GM23338 (cell line): ENCODE data around the gene WSCD2. TPM values are rescaled to one million over a fixed set of nuclear protein-coding genes. Genes with fewer than 3 reads are reported as not detected.

ENCODE experiments used
- ATAC-seq: fragments of 200-7000 bp; cut with Tn5 transposase; 3 replicates; pipeline ENCODE4 v1.9.1; 2020
- DNase-seq: peaks from one replicate; pipeline ENCODE4 v3.0.0-alpha.2; 2015; ENCODE audit warnings: low spot score
- H2AFZ ChIP-seq: fragments of 200-600 bp; sonication (generic); 2 replicates; pipeline ENCODE4 v1.8.0; 2016; ENCODE audit warnings: antibody characterized with exemption, mild to moderate bottlenecking, moderate library complexity
- H3F3A ChIP-seq: fragments of 200-600 bp; sonication (generic); replicated peaks from 2 replicates; pipeline ENCODE4 v1.8.0; 2017; ENCODE audit warnings: antibody characterized with exemption, mixed run types, low read depth
- H3K27ac ChIP-seq: fragments of 200-600 bp; sonication (generic); 2 replicates; pipeline ENCODE4 v1.6.1; 2016; ENCODE audit warnings: low read depth
- H3K27me3 ChIP-seq: fragments of 200-600 bp; sonication (generic); 2 replicates; pipeline ENCODE4 v1.8.0; 2016; ENCODE audit warnings: mild to moderate bottlenecking, mixed run types, moderate library complexity; ENCODE audit not compliant: insufficient read depth
- H3K36me3 ChIP-seq: fragments of 200-600 bp; sonication (generic); 2 replicates; pipeline ENCODE4 v1.8.0; 2016; ENCODE audit warnings: mild to moderate bottlenecking; ENCODE audit not compliant: insufficient read depth
- H3K4me1 ChIP-seq: fragments of 200-600 bp; sonication (generic); 2 replicates; pipeline ENCODE4 v1.8.0; 2016; ENCODE audit warnings: mild to moderate bottlenecking, moderate library complexity; ENCODE audit not compliant: insufficient read depth
- H3K4me2 ChIP-seq: fragments of 200-600 bp; sonication (generic); 2 replicates; pipeline ENCODE4 v1.7.1; 2017; ENCODE audit warnings: mixed run types
- H3K4me3 ChIP-seq: fragments of 200-600 bp; sonication (generic); 2 replicates; pipeline ENCODE4 v1.6.1; 2016; ENCODE audit warnings: mixed run types
- H3K79me2 ChIP-seq: fragments of 200-600 bp; sonication (generic); replicated peaks from 2 replicates; pipeline ENCODE4 v1.8.0; 2017; ENCODE audit warnings: mild to moderate bottlenecking; ENCODE audit not compliant: insufficient read depth
- H3K9me2 ChIP-seq: fragments of 200-600 bp; sonication (generic); 2 replicates; pipeline ENCODE4 v1.8.0; 2017; ENCODE audit not compliant: insufficient read depth
- H4K20me1 ChIP-seq: fragments of 200-600 bp; sonication (generic); replicated peaks from 2 replicates; pipeline ENCODE4 v1.8.0; 2017; ENCODE audit warnings: mild to moderate bottlenecking; ENCODE audit not compliant: insufficient read depth
- H3K27ac Mint-ChIP-seq: 2 replicates; pipeline ENCODE4 v1.8.0; 2020; ENCODE audit warnings: inconsistent platforms, mild to moderate bottlenecking, moderate library complexity, mixed read lengths
- H3K27me3 Mint-ChIP-seq: 3 replicates; pipeline ENCODE4 v1.8.0; 2022; ENCODE audit warnings: low read depth, mild to moderate bottlenecking, moderate library complexity, mixed read lengths, inconsistent platforms; ENCODE audit not compliant: insufficient read depth, poor library complexity
- H3K36me3 Mint-ChIP-seq: 3 replicates; pipeline ENCODE4 v1.8.0; 2021; ENCODE audit warnings: low read depth, mild to moderate bottlenecking, inconsistent platforms, moderate library complexity, mixed read lengths
- H3K4me1 Mint-ChIP-seq: 3 replicates; pipeline ENCODE4 v1.8.0; 2020; ENCODE audit warnings: mild to moderate bottlenecking, inconsistent platforms, mixed read lengths
- H3K4me3 Mint-ChIP-seq: 3 replicates; pipeline ENCODE4 v1.8.0; 2021; ENCODE audit warnings: moderate library complexity, mild to moderate bottlenecking, inconsistent platforms, mixed read lengths
- H3K9me3 Mint-ChIP-seq: 3 replicates; pipeline ENCODE4 v1.8.0; 2020; ENCODE audit warnings: moderate library complexity, mild to moderate bottlenecking, inconsistent platforms, mixed read lengths
- EZH2 ChIP-seq: fragments of 200-600 bp; sonication (generic); IDR thresholded peaks from one replicate; pipeline ENCODE4 v1.8.0; 2017; ENCODE audit warnings: antibody characterized with exemption, mild to moderate bottlenecking, low read depth; ENCODE audit not compliant: unreplicated experiment
- EZH2phosphoT487 ChIP-seq: fragments of 200-600 bp; sonication (generic); IDR thresholded peaks from one replicate; pipeline ENCODE4 v1.8.1; 2018; ENCODE audit warnings: antibody characterized with exemption; ENCODE audit not compliant: unreplicated experiment
- NANOG ChIP-seq: IDR thresholded peaks from 2 replicates; pipeline ENCODE4 v1.6.1; 2016; ENCODE audit warnings: antibody characterized with exemption, borderline replicate concordance
- POLR2AphosphoS5 ChIP-seq: IDR thresholded peaks from 2 replicates; pipeline ENCODE4 v1.6.1; 2016; ENCODE audit warnings: antibody characterized with exemption, low read depth
- REST ChIP-seq: IDR thresholded peaks from one replicate; pipeline ENCODE4 v1.6.1; 2018; ENCODE audit warnings: antibody characterized with exemption; ENCODE audit not compliant: unreplicated experiment
- STAT1 ChIP-seq: IDR thresholded peaks from one replicate; pipeline ENCODE4 v1.6.1; 2016; ENCODE audit warnings: antibody characterized with exemption; ENCODE audit not compliant: unreplicated experiment
- ZNF331 ChIP-seq: fragments of 250-450 bp; sonication (Bioruptor Pico); IDR thresholded peaks from 2 replicates; pipeline ENCODE4 v1.5.0; 2020; ENCODE audit warnings: low read depth, mild to moderate bottlenecking, moderate library complexity
- ZNF462 ChIP-seq: fragments of 250-450 bp; sonication (Bioruptor Pico); IDR thresholded peaks from 2 replicates; pipeline ENCODE4 v1.5.0; 2020; ENCODE audit warnings: mild to moderate bottlenecking, moderate library complexity
- polyA plus RNA-seq: library from polyadenylated mRNA; unstranded; fragments of >200 nt; fragmentation: Nextera tagmentation; extraction: Ambion mirVana; gene quantifications from 2 replicates; pipeline ENCODE4 v1.2.1, GENCODE V29; 2016
- total RNA-seq: library from RNA; depleted of rRNA; stranded (reverse); fragments of >200 nt; shearing (Covaris generic); gene quantifications from 2 replicates; pipeline ENCODE4 v1.2.3, GENCODE V29; 2014
- TF ChIP-seq, protein P1 (sequence below), 2 experiments: fragments of 200-600 bp in 1 of 2; sonication (generic) in 1 of 2; conservative IDR thresholded peaks; 2 replicates each; pipeline versions ENCODE4 v1.5.1 to v1.6.1; 2016 to 2017; ENCODE audit warnings: antibody characterized with exemption in 2 of 2, low read depth in 2 of 2, mild to moderate bottlenecking in 2 of 2, moderate library complexity in 1 of 2
- TF ChIP-seq, protein P2 (sequence below): IDR thresholded peaks from 2 replicates; pipeline ENCODE4 v1.6.1; 2016; ENCODE audit warnings: antibody characterized with exemption

The WSCD2 gene
- total and polyA plus RNA-seq, 2 experiments from 2014 or later, result 0.66 to 3.1 TPM

- no peaks in the 10 kb centered on the region for H3F3A ChIP-seq
- H3K27me3 ChIP-seq, result no peaks in the 10 kb centered on the region
- Mint-ChIP-seq H3K36me3 (no peaks in the 10 kb centered on the region), H3K9me3 (no peaks in the 10 kb centered on the region), H3K27me3 (peaks cover 5% of the 10 kb centered on the region), H3K27ac (no peak overlapping the region), H3K4me1 (peaks cover 14% of the 10 kb centered on the region), H3K4me3 (no peak overlapping the region)
- no peak for ATAC-seq
- H3K9me2 ChIP-seq, result 0 out of 2 replicates have a peak, but pooled peaks cover 11% of the 10 kb centered on the region
- TF ChIP-seq POLR2AphosphoS5, result no peak
- TF ChIP-seq, protein P1, sequence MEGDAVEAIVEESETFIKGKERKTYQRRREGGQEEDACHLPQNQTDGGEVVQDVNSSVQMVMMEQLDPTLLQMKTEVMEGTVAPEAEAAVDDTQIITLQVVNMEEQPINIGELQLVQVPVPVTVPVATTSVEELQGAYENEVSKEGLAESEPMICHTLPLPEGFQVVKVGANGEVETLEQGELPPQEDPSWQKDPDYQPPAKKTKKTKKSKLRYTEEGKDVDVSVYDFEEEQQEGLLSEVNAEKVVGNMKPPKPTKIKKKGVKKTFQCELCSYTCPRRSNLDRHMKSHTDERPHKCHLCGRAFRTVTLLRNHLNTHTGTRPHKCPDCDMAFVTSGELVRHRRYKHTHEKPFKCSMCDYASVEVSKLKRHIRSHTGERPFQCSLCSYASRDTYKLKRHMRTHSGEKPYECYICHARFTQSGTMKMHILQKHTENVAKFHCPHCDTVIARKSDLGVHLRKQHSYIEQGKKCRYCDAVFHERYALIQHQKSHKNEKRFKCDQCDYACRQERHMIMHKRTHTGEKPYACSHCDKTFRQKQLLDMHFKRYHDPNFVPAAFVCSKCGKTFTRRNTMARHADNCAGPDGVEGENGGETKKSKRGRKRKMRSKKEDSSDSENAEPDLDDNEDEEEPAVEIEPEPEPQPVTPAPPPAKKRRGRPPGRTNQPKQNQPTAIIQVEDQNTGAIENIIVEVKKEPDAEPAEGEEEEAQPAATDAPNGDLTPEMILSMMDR (conservative IDR thresholded peaks at IDR 0.05; ENCODE audit: low read depth in 2 of 2), result no peak
- TF ChIP-seq, protein P2, sequence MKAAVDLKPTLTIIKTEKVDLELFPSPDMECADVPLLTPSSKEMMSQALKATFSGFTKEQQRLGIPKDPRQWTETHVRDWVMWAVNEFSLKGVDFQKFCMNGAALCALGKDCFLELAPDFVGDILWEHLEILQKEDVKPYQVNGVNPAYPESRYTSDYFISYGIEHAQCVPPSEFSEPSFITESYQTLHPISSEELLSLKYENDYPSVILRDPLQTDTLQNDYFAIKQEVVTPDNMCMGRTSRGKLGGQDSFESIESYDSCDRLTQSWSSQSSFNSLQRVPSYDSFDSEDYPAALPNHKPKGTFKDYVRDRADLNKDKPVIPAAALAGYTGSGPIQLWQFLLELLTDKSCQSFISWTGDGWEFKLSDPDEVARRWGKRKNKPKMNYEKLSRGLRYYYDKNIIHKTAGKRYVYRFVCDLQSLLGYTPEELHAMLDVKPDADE, result no peak
- TF ChIP-seq REST, result no peak
- TF ChIP-seq NANOG, result no peak
- TF ChIP-seq ZNF331 (CRISPR knock-in tag), result no peak
- TF ChIP-seq STAT1, result no peak
- no peaks in the 10 kb centered on the region for H3K79me2 ChIP-seq
- H3K27ac ChIP-seq, result no peak overlapping the region
- H3K4me3 ChIP-seq, result no peak overlapping the region
- H4K20me1 ChIP-seq, result no peaks in the 10 kb centered on the region
- no peaks in the 10 kb centered on the region for H3K36me3 ChIP-seq
- H2AFZ ChIP-seq, result no peak overlapping the region
- DNase-seq, result no peak
- no peaks in the 10 kb centered on the region for H3K4me1 ChIP-seq
- H3K4me2 ChIP-seq, result no peak overlapping the region
These were observed 6.4 kb upstream of the WSCD2 start for GRCh38 chr12:108122644-108123043.

DNA sequence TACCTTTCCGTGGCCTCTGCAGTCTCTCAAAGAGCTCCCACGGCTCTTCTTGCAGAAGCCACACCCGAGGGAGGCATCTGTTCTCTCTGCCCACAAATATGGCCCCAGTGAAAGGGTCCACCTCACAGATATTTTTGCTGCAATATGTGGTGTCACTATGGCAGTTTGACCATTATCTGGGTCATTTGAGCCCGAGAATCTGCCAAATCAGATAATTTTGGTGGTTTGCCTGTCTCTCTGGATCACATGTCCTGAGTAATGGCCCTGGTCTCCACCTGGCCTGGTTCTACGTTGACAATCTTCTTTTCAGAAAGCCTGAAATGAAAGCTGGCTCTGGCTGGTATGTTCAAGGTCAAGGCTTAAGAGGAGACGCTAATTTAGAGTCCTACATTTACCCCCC, 5.7 kb upstream of the WSCD2 start:
- Mint-ChIP-seq H3K9me3 (no peaks in the 10 kb centered on the region), H3K27me3 (peaks cover 5% of the 10 kb centered on the region), H3K4me3 (no peak overlapping the region), H3K4me1 (peaks cover 9% of the 10 kb centered on the region; the same call in 2 of the 3 replicates), H3K36me3 (no peaks in the 10 kb centered on the region), H3K27ac (no peak overlapping the region)
- Histone ChIP-seq H4K20me1 (no peaks in the 10 kb centered on the region), H3K36me3 (no peaks in the 10 kb centered on the region), H3K4me1 (no peaks in the 10 kb centered on the region), H3K79me2 (no peaks in the 10 kb centered on the region), H3K4me2 (no peak overlapping the region), H2AFZ (no peak overlapping the region), H3K4me3 (no peak overlapping the region), H3F3A (no peaks in the 10 kb centered on the region), H3K27me3 (peaks cover 5% of the 10 kb centered on the region; the same call in 1 of the 2 replicates), H3K27ac (no peak overlapping the region), H3K9me2 (0 out of 2 replicates have a peak, but pooled peaks cover 6% of the 10 kb centered on the region)
- ATAC-seq (no peak), DNase-seq (no peak)
- TF ChIP-seq EZH2, result no peak
- no peak for TF ChIP-seq NANOG
- no peak for TF ChIP-seq ZNF462 (CRISPR knock-in tag)
- no peak for TF ChIP-seq EZH2phosphoT487
